PC-9 (cell line): ENCODE results near the gene LETMD1. TPM values are rescaled to one million over a fixed set of nuclear protein-coding genes. Genes with fewer than 3 reads are reported as not detected.
"Not testable (repeated sequence)": the region's sequence is repeated elsewhere in the genome, so short reads cannot be mapped to it uniquely, and the experiment has no call there.

ENCODE experiments used
- BruUV-seq: library from RNA; stranded (reverse); fragments of 400-500 nt; replicated peaks from 2 replicates; lab custom pipeline; 2021; lab: Mats Ljungman, UMichigan
- CTCF ChIA-PET: fragments of 300-600 bp; sonication (Branson Sonifier 250); formaldehyde crosslinking; loops from one replicate; lab custom pipeline; 2022; ENCODE audit warnings: antibody characterized with exemption; lab: Charles Lee
- POLR2A ChIA-PET: fragments of 300-600 bp; sonication (Branson Sonifier 250); formaldehyde crosslinking; loops from one replicate; lab custom pipeline; 2022; ENCODE audit warnings: antibody characterized with exemption; ENCODE audit not compliant: unreplicated experiment; lab: Charles Lee
- DNase-seq, 2 experiments: peaks; one replicate each; pipeline versions ENCODE4 v3.0.0 to v3.0.0-alpha.2; 2015 to 2022; ENCODE audit warnings: mixed read lengths in 1 of 2
- H2AFZ ChIP-seq: fragments of 200-600 bp; sonication (generic); 2 replicates; pipeline ENCODE4 v1.8.1; 2017; ENCODE audit warnings: antibody characterized with exemption
- H3F3A ChIP-seq: fragments of 200-600 bp; sonication (generic); 2 replicates; pipeline ENCODE4 v1.8.1; 2017; ENCODE audit warnings: antibody characterized with exemption, mild to moderate bottlenecking, low read depth; ENCODE audit not compliant: insufficient read depth
- H3K27ac ChIP-seq: fragments of 200-600 bp; sonication (generic); 2 replicates; pipeline ENCODE4 v1.6.1; 2016; ENCODE audit warnings: mixed run types
- H3K27me3 ChIP-seq: fragments of 200-600 bp; sonication (generic); 2 replicates; pipeline ENCODE4 v1.6.1; 2016; ENCODE audit warnings: low read depth, mixed run types; ENCODE audit not compliant: insufficient read depth
- H3K36me3 ChIP-seq: fragments of 200-600 bp; sonication (generic); 2 replicates; pipeline ENCODE4 v1.6.1; 2016; ENCODE audit warnings: low read depth, mixed run types
- H3K4me1 ChIP-seq: fragments of 200-600 bp; sonication (generic); replicated peaks from 2 replicates; pipeline ENCODE4 v1.6.1; 2016; ENCODE audit warnings: mixed run types; ENCODE audit not compliant: insufficient read depth
- H3K4me2 ChIP-seq: fragments of 200-600 bp; sonication (generic); 2 replicates; pipeline ENCODE4 v1.6.1; 2017; ENCODE audit warnings: mixed run types
- H3K4me3 ChIP-seq: fragments of 200-600 bp; sonication (generic); 2 replicates; pipeline ENCODE4 v1.6.1; 2016; ENCODE audit warnings: mixed run types
- H3K79me2 ChIP-seq: fragments of 200-600 bp; sonication (generic); 2 replicates; pipeline ENCODE4 v1.6.1; 2017; ENCODE audit warnings: low read depth, mixed run types
- H3K9me2 ChIP-seq: fragments of 200-600 bp; sonication (generic); 2 replicates; pipeline ENCODE4 v1.8.1; 2017; ENCODE audit warnings: mild to moderate bottlenecking; ENCODE audit not compliant: insufficient read depth
- H3K9me3 ChIP-seq: fragments of 200-600 bp; sonication (generic); 2 replicates; pipeline ENCODE4 v1.8.1; 2016; ENCODE audit warnings: low read depth; ENCODE audit not compliant: insufficient read depth
- H4K20me1 ChIP-seq: fragments of 200-600 bp; sonication (generic); 2 replicates; pipeline ENCODE4 v1.8.1; 2017; ENCODE audit not compliant: insufficient read depth
- CTCF ChIP-seq: fragments of 200-600 bp; sonication (generic); conservative IDR thresholded peaks from 2 replicates; pipeline ENCODE4 v1.6.1; 2017; ENCODE audit warnings: mixed run types, antibody characterized with exemption, mild to moderate bottlenecking, moderate library complexity
- EZH2 ChIP-seq: fragments of 200-600 bp; sonication (generic); IDR thresholded peaks from 2 replicates; pipeline ENCODE4 v1.8.0; 2017; ENCODE audit warnings: antibody characterized with exemption, low read depth
- intact Hi-C: fragments of 100-400 bp; cut with micrococcal nuclease; formaldehyde crosslinking; loops from one replicate; pipeline ENCODE4 v1.10.0; 2022; ENCODE audit not compliant: unreplicated experiment
- total RNA-seq: library from RNA; stranded (reverse); gene quantifications from 2 replicates; pipeline ENCODE4 v1.2.3, GENCODE V29; 2021

Gene LETMD1
- total RNA-seq, 1 experiment from 2014 or later = 81.9 TPM

GRCh38 chr12:51076236-51076930 lies 28.3 kb downstream of the LETMD1 start:
- peaks cover 14% of the 10 kb centered on the region; the same call in 1 of the 2 replicates for H3K79me2 ChIP-seq
- no peak overlapping the region for H2AFZ ChIP-seq
- BruUV-seq = no TSS peak
- intact Hi-C loops = no loop called here
- no peak overlapping the region for H3K4me3 ChIP-seq
- no peaks in the 10 kb centered on the region for H3K36me3 ChIP-seq
- H3K4me2 ChIP-seq = no peak overlapping the region
- no peaks in the 10 kb centered on the region for H3K9me3 ChIP-seq
- no peaks in the 10 kb centered on the region; the same call in 1 of the 2 replicates for H3K4me1 ChIP-seq
- DNase-seq = no peak
- H3K9me2 ChIP-seq = no peaks in the 10 kb centered on the region
- H3F3A ChIP-seq = peaks cover 10% of the 10 kb centered on the region; the same call in 1 of the 2 replicates
- CTCF ChIA-PET = no interaction called here
- no peaks in the 10 kb centered on the region for H3K27me3 ChIP-seq
- 0 out of 2 replicates have a peak, but pooled peaks cover 3% of the 10 kb centered on the region for H4K20me1 ChIP-seq
- no peak overlapping the region for H3K27ac ChIP-seq
- TF ChIP-seq CTCF = no peak
- TF ChIP-seq EZH2 = no peak
- POLR2A ChIA-PET = interaction anchor here (0.6 kb wide), 1 partner anchor 418 kb away, joined by 3 read pairs; no protein-coding TSS in a partner anchor

DNA sequence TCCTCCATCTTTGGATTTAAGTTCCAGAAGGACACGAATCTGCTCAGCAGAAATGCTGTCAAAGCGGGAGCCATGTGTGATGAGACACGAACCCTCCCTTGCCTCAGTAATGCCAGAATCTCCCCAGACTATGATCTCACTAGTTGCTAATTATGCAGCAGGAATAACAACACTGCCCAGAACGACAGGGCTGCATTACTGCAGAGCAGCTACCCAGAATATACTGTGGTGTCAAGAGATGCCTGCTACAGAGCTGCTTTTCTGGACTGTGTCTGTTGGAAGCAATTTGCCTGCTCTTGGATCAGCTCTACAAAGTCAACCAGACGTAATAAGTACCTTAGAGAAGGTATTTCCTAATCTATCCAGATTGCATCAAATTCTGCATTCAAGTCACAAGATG lies 29.8 kb downstream of the LETMD1 start:
- DNase-seq = no peak
- 0 out of 2 replicates have a peak, but pooled peaks cover 3% of the 10 kb centered on the region for H4K20me1 ChIP-seq
- no TSS peak for BruUV-seq
- no peak overlapping the region for H3K27ac ChIP-seq
- H3K27me3 ChIP-seq = no peaks in the 10 kb centered on the region
- no peak overlapping the region for H2AFZ ChIP-seq
- peaks cover 25% of the 10 kb centered on the region; the same call in 1 of the 2 replicates for H3K79me2 ChIP-seq
- H3F3A ChIP-seq = peaks cover 4% of the 10 kb centered on the region; the same call in 1 of the 2 replicates
- H3K4me2 ChIP-seq = no peak overlapping the region
- H3K9me2 ChIP-seq = no peaks in the 10 kb centered on the region
- peaks cover 8% of the 10 kb centered on the region for H3K4me1 ChIP-seq
- POLR2A ChIA-PET = no interaction called here
- intact Hi-C loops = no loop called here
- TF ChIP-seq EZH2 (no peak), CTCF (no peak)
- no peak overlapping the region for H3K4me3 ChIP-seq
- H3K36me3 ChIP-seq = no peaks in the 10 kb centered on the region
- CTCF ChIA-PET = no interaction called here
- H3K9me3 ChIP-seq = no peaks in the 10 kb centered on the region

DNA sequence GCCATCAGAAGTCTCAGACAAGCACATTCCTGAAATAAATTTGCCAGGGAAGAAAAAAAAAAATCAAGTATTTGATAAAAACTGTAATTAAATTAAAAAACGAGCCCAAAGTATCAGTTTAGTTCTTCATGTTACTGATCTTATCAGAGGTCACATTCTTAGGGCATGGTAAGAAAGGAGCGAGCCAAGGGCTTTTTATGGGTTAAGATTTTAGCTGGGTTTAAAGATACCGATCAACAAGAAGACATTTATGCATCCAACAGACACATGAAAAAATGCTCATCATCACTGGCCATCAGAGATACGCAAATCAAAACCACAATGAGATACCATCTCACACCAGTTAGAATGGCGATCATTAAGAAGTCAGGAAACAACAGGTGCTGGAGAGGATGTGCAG lies 30.2 kb downstream of the LETMD1 start:
- H3K27ac ChIP-seq, H3K9me3 ChIP-seq, H3K27me3 ChIP-seq, H2AFZ ChIP-seq, DNase-seq, H3K4me1 ChIP-seq, H3K9me2 ChIP-seq, H3K36me3 ChIP-seq, H3F3A ChIP-seq, CTCF ChIA-PET, POLR2A ChIA-PET, H3K4me2 ChIP-seq, H3K4me3 ChIP-seq, intact Hi-C loops, H4K20me1 ChIP-seq, BruUV-seq: not testable (repeated sequence)
- peaks cover 25% of the 10 kb centered on the region; the same call in 1 of the 2 replicates for H3K79me2 ChIP-seq

GRCh38 chr12:51078866-51079265 lies 30.7 kb downstream of the LETMD1 start:
- DNase-seq, BruUV-seq, CTCF ChIA-PET, H3F3A ChIP-seq, H3K4me3 ChIP-seq, H4K20me1 ChIP-seq, H3K9me3 ChIP-seq, H3K27me3 ChIP-seq, H3K4me2 ChIP-seq, POLR2A ChIA-PET, H3K9me2 ChIP-seq, H3K27ac ChIP-seq, H2AFZ ChIP-seq, H3K36me3 ChIP-seq, H3K4me1 ChIP-seq, intact Hi-C loops: not testable (repeated sequence)
- peaks cover 25% of the 10 kb centered on the region; the same call in 1 of the 2 replicates for H3K79me2 ChIP-seq
